HG03064 (cell line): ENCODE measurements around the gene RBPMS2.

Source experiments
- ATAC-seq: cut with Tn5 transposase; IDR thresholded peaks from one replicate; pipeline ENCODE4 v1.9.1; 2021; ENCODE audit warnings: low read depth; ENCODE audit not compliant: unreplicated experiment

The RBPMS2 gene

GRCh38 chr15:64696481-64696880, 78.9 kb downstream of the RBPMS2 start:
- ATAC-seq = no peak

GRCh38 chr15:64695561-64695992, 79.8 kb downstream of the RBPMS2 start:
- ATAC-seq = no peak

- ATAC-seq = no peak
Observed at GRCh38 chr15:64694816-64695215, 80.6 kb downstream of the RBPMS2 start.

GRCh38 chr15:64693134-64693533, 82.3 kb downstream of the RBPMS2 start:
- no peak for ATAC-seq

GRCh38 chr15:64691896-64692565, 83.4 kb downstream of the RBPMS2 start:
- ATAC-seq = no peak

GRCh38 chr15:64690578-64691296, 84.7 kb downstream of the RBPMS2 start:
- no peak for ATAC-seq

GRCh38 chr15:64690008-64690407, 85.4 kb downstream of the RBPMS2 start:
- ATAC-seq = no peak
